ENCODE data around the gene AKT1. TPM values are rescaled to one million over a fixed set of nuclear protein-coding genes. Genes with fewer than 3 reads are reported as not detected.

Gene AKT1
- total RNA-seq, 4 donors from 2014 or later = 44.4 to 70.4 (median 57.0) TPM

GRCh38 chr14:104771918-104772706 is 23.4 kb downstream of the AKT1 start:
- Histone ChIP-seq H3K9me3 (no peaks in the 10 kb centered on the region), H3K27ac (no peak overlapping the region), H3K4me1 (no peaks in the 10 kb centered on the region), H3K4me3 (no peak overlapping the region), H3K36me3 (peaks cover 0 to 41% of the 10 kb centered on the region in 2 donors), H3K27me3 (no peaks in the 10 kb centered on the region)
- TF ChIP-seq, protein P1, sequence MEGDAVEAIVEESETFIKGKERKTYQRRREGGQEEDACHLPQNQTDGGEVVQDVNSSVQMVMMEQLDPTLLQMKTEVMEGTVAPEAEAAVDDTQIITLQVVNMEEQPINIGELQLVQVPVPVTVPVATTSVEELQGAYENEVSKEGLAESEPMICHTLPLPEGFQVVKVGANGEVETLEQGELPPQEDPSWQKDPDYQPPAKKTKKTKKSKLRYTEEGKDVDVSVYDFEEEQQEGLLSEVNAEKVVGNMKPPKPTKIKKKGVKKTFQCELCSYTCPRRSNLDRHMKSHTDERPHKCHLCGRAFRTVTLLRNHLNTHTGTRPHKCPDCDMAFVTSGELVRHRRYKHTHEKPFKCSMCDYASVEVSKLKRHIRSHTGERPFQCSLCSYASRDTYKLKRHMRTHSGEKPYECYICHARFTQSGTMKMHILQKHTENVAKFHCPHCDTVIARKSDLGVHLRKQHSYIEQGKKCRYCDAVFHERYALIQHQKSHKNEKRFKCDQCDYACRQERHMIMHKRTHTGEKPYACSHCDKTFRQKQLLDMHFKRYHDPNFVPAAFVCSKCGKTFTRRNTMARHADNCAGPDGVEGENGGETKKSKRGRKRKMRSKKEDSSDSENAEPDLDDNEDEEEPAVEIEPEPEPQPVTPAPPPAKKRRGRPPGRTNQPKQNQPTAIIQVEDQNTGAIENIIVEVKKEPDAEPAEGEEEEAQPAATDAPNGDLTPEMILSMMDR (IDR thresholded peaks at IDR 0.05 in 4 of 5, conservative IDR thresholded peaks at IDR 0.05 in 1 of 5) = no peak
- TF ChIP-seq POLR2A (IDR thresholded peaks at IDR 0.05) = no peak
- ATAC-seq (no peak), DNase-seq (no peak)
- in situ Hi-C loops (cut with MboI; ENCODE audit: low sequenced_read_pairs in 4 of 4) (no loop called here), intact Hi-C loops (cut with DNase I; ENCODE audit: low total_unique reads) (no loop called here)

DNA sequence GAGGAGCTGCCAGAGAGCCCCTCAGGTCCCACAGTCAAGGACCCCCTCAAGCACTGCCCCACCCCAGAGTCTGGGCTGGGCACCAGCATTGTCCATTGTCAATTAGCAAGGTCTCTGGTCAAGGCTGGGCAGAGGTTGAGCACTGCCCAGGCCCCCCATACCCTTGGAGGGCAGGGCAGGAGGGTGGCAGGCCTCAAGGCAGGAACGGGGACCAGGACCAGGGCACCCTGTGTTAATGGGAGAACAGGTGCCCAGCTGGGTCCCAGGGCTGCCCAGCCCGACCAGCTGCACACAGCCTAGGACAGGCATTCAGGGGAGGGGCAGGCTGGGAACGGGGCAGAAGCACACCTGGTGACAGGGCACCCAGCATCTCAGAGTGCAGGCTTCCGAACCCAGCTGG is 24.2 kb downstream of the AKT1 start:
- peaks cover 0 to 41% of the 10 kb centered on the region in 2 donors for H3K36me3 ChIP-seq

DNA sequence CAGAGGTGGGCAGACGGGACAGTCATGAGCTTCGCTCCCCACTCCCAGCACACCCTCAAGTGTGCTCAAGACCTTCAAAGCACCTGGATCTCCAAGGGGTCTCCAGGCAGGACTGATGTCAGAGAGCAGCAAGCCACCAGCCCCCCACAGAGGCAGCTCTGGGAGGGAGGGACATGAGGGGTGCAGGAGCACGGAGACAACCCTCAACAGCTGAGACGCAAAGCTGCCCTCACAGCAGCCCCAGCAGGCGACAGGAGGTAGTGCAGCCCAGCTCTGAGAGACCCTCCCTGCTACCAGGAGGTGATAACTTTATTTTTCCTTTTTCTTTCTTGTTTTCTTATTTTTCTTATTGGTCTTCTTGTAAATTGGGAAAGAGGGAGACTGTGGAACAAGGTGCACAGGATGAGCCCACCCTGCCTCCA is 24.7 kb downstream of the AKT1 start:
- Histone ChIP-seq H3K4me3 (no peak overlapping the region), H3K27ac (no peak overlapping the region), H3K4me1 (no peaks in the 10 kb centered on the region), H3K9me3 (no peaks in the 10 kb centered on the region), H3K27me3 (no peaks in the 10 kb centered on the region), H3K36me3 (peaks cover 0 to 41% of the 10 kb centered on the region in 2 donors)
- TF ChIP-seq, protein P1 (IDR thresholded peaks at IDR 0.05 in 4 of 5, conservative IDR thresholded peaks at IDR 0.05 in 1 of 5) = peak in 1 of 5 experiments; percentile 28
- no peak for TF ChIP-seq POLR2A (IDR thresholded peaks at IDR 0.05)
- intact Hi-C loops (cut with DNase I; ENCODE audit: low total_unique reads) (no loop called here), in situ Hi-C loops (cut with MboI; ENCODE audit: low sequenced_read_pairs in 4 of 4) (no loop called here)
- DNase-seq = no peak
- no peak for ATAC-seq

More for the DNA sequence above, 24.2 kb downstream of the AKT1 start:
- no peaks in the 10 kb centered on the region for H3K4me1 ChIP-seq
- ATAC-seq = no peak
- H3K9me3 ChIP-seq = no peaks in the 10 kb centered on the region
- H3K27me3 ChIP-seq = no peaks in the 10 kb centered on the region
- no peak overlapping the region for H3K4me3 ChIP-seq
- DNase-seq = no peak
- in situ Hi-C loops (cut with MboI; ENCODE audit: low sequenced_read_pairs in 4 of 4) = no loop called here
- intact Hi-C loops (cut with DNase I; ENCODE audit: low total_unique reads) = no loop called here
- no peak overlapping the region for H3K27ac ChIP-seq
- TF ChIP-seq, protein P1 (IDR thresholded peaks at IDR 0.05 in 4 of 5, conservative IDR thresholded peaks at IDR 0.05 in 1 of 5) = no peak
- no peak for TF ChIP-seq POLR2A (IDR thresholded peaks at IDR 0.05)

DNA sequence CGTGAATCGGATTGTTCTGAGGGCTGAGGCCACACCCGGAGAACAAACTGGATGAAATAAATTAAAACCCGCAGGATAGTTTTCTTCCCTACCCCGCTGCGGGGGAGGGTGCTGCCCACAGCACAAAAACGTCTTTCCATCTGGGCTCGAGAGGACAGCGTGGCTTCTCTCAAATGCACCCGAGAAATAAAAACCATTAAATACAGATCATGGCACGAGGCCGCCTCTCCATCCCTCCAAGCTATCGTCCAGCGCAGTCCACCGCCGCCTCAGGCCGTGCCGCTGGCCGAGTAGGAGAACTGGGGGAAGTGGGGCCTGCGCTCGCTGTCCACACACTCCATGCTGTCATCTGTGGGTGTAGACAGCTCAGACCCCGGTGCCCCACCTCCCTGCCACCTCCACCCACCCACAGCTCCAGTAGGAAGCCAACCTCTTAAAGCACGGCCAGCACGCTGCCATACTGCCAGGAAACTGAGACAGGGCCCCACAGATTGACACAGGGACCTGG is 25.4 kb downstream of the AKT1 start:
- H3K36me3 ChIP-seq = peaks cover 0 to 35% of the 10 kb centered on the region in 2 donors
- no peak overlapping the region for H3K4me3 ChIP-seq
- H3K27me3 ChIP-seq = no peaks in the 10 kb centered on the region
- no peaks in the 10 kb centered on the region for H3K9me3 ChIP-seq
- no peaks in the 10 kb centered on the region for H3K4me1 ChIP-seq
- no peak for TF ChIP-seq POLR2A (IDR thresholded peaks at IDR 0.05)
- TF ChIP-seq, protein P1 (IDR thresholded peaks at IDR 0.05 in 4 of 5, conservative IDR thresholded peaks at IDR 0.05 in 1 of 5) = no peak
- intact Hi-C loops (cut with DNase I; ENCODE audit: low total_unique reads) = no loop called here
- ATAC-seq = no peak
- no peak for DNase-seq
- H3K27ac ChIP-seq = no peak overlapping the region
- in situ Hi-C loops (cut with MboI; ENCODE audit: low sequenced_read_pairs in 4 of 4) = no loop called here
